Neural crest cell (in vitro differentiated cells): ENCODE results near the gene ATP5F1E. TPM values are rescaled to one million over a fixed set of nuclear protein-coding genes. Genes with fewer than 3 reads are reported as not detected.

Source experiments
- DNase-seq: peaks from one replicate; pipeline ENCODE4 v3.0.0; 2021; ENCODE audit warnings: low read depth, mixed read lengths, low spot score
- H3K27ac Mint-ChIP-seq: one replicate; pipeline ENCODE4 v1.8.0; 2021; ENCODE audit warnings: mild to moderate bottlenecking, mixed read lengths; ENCODE audit not compliant: unreplicated experiment
- H3K27me3 Mint-ChIP-seq: 2 replicates; pipeline ENCODE4 v1.8.0; 2021; ENCODE audit warnings: low read depth, mild to moderate bottlenecking, mixed read lengths
- H3K36me3 Mint-ChIP-seq: 2 replicates; pipeline ENCODE4 v1.8.0; 2021; ENCODE audit warnings: low read depth, mild to moderate bottlenecking, mixed read lengths
- H3K4me1 Mint-ChIP-seq: 2 replicates; pipeline ENCODE4 v1.8.0; 2021; ENCODE audit warnings: mixed read lengths
- H3K4me3 Mint-ChIP-seq: one replicate; pipeline ENCODE4 v1.8.0; 2021; ENCODE audit warnings: mild to moderate bottlenecking, mixed read lengths
- H3K9me3 Mint-ChIP-seq: 2 replicates; pipeline ENCODE4 v1.8.0; 2021; ENCODE audit warnings: mixed read lengths
- CTCF ChIP-seq: fragments of 200-600 bp; sonication (generic); conservative IDR thresholded peaks from 2 replicates; pipeline ENCODE4 v1.5.0; 2021; ENCODE audit warnings: antibody characterized with exemption, mild to moderate bottlenecking
- total RNA-seq: library from RNA; stranded (reverse); gene quantifications from 2 replicates; pipeline ENCODE4 v1.2.1, GENCODE V29; 2021

The ATP5F1E gene
- total RNA-seq, 1 donor from 2014 or later: 66.0 TPM

GRCh38 chr20:58996226-58996611, 35.9 kb downstream of the ATP5F1E start:
- Mint-ChIP-seq H3K4me1 (no peaks in the 10 kb centered on the region), H3K27me3 (no peaks in the 10 kb centered on the region), H3K27ac (no peak overlapping the region), H3K4me3 (no peak overlapping the region), H3K9me3 (no peaks in the 10 kb centered on the region), H3K36me3 (peaks cover 9% of the 10 kb centered on the region)
- DNase-seq: no peak
- TF ChIP-seq CTCF: no peak

- DNase-seq: no peak
- Mint-ChIP-seq H3K4me3 (no peak overlapping the region), H3K4me1 (no peaks in the 10 kb centered on the region), H3K27me3 (no peaks in the 10 kb centered on the region), H3K9me3 (no peaks in the 10 kb centered on the region), H3K27ac (no peak overlapping the region), H3K36me3 (peaks cover 9% of the 10 kb centered on the region)
- TF ChIP-seq CTCF: no peak
These were observed 36.5 kb downstream of the ATP5F1E start for GRCh38 chr20:58995461-58996225.

GRCh38 chr20:58994390-58995159, 37.6 kb downstream of the ATP5F1E start:
- peaks cover 11% of the 10 kb centered on the region for H3K36me3 Mint-ChIP-seq

GRCh38 chr20:58993332-58994248, 38.5 kb downstream of the ATP5F1E start:
- TF ChIP-seq CTCF: no peak
- Mint-ChIP-seq H3K27ac (no peak overlapping the region), H3K4me1 (no peaks in the 10 kb centered on the region), H3K27me3 (no peaks in the 10 kb centered on the region), H3K36me3 (peaks cover 15% of the 10 kb centered on the region), H3K9me3 (no peaks in the 10 kb centered on the region), H3K4me3 (no peak overlapping the region)
- no peak for DNase-seq

More at GRCh38 chr20:58994390-58995159, 37.6 kb downstream of the ATP5F1E start:
- no peaks in the 10 kb centered on the region for H3K9me3 Mint-ChIP-seq
- TF ChIP-seq CTCF: no peak
- DNase-seq: no peak
- H3K4me1 Mint-ChIP-seq: no peaks in the 10 kb centered on the region
- no peaks in the 10 kb centered on the region for H3K27me3 Mint-ChIP-seq
- no peak overlapping the region for H3K27ac Mint-ChIP-seq
- no peak overlapping the region for H3K4me3 Mint-ChIP-seq

GRCh38 chr20:58992911-58993310, 39.2 kb downstream of the ATP5F1E start:
- peaks cover 17% of the 10 kb centered on the region for H3K36me3 Mint-ChIP-seq
- TF ChIP-seq CTCF: no peak
- H3K9me3 Mint-ChIP-seq: no peaks in the 10 kb centered on the region
- H3K4me3 Mint-ChIP-seq: no peak overlapping the region
- no peaks in the 10 kb centered on the region for H3K4me1 Mint-ChIP-seq
- DNase-seq: no peak
- no peak overlapping the region for H3K27ac Mint-ChIP-seq
- H3K27me3 Mint-ChIP-seq: no peaks in the 10 kb centered on the region
